SK-N-MC (cell line): ENCODE results near the gene BANP.
"Not testable (repeated sequence)": the region's sequence is repeated elsewhere in the genome, so short reads cannot be mapped to it uniquely, and the experiment has no call there.

Experiments used
- DNase-seq: peaks from one replicate; pipeline ENCODE4 v3.0.0-alpha.2; 2011; ENCODE audit warnings: low read depth, low spot score
- H3K27ac ChIP-seq: fragments of 200-600 bp; sonication (generic); 2 replicates; pipeline ENCODE4 v1.5.1; 2016; ENCODE audit warnings: mixed run types
- H3K36me3 ChIP-seq: fragments of 200-600 bp; sonication (generic); 2 replicates; pipeline ENCODE4 v1.6.1; 2017; ENCODE audit warnings: antibody characterized with exemption, low read length, mixed read lengths; ENCODE audit not compliant: insufficient read depth
- H3K4me3 ChIP-seq: fragments of 200-600 bp; sonication (generic); 2 replicates; pipeline ENCODE4 v1.5.1; 2016
- H3K9ac ChIP-seq: fragments of 200-600 bp; sonication (generic); 2 replicates; pipeline ENCODE4 v1.8.0; 2017; ENCODE audit warnings: mixed run types, mixed read lengths; ENCODE audit not compliant: insufficient read length
- H3K9me3 ChIP-seq: fragments of 200-600 bp; sonication (generic); 2 replicates; pipeline ENCODE4 v1.6.1; 2017; ENCODE audit warnings: low read depth, mild to moderate bottlenecking, antibody characterized with exemption, low read length, moderate library complexity, mixed read lengths
- EZH2 ChIP-seq: fragments of 200-600 bp; sonication (generic); IDR thresholded peaks from one replicate; pipeline ENCODE4 v1.6.1; 2017; ENCODE audit warnings: antibody characterized with exemption
- FOXP2 ChIP-seq: optimal IDR thresholded peaks from 2 replicates; pipeline ENCODE3; 2011; ENCODE audit warnings: mild to moderate bottlenecking, moderate library complexity; ENCODE audit not compliant: insufficient read depth; ENCODE audit errors: extremely low read length, control extremely low read depth
- POLR2AphosphoS5 ChIP-seq: IDR thresholded peaks from 2 replicates; pipeline ENCODE4 v1.6.1; 2012; ENCODE audit warnings: mild to moderate bottlenecking, low read depth, low read length, borderline replicate concordance

The BANP gene

DNA sequence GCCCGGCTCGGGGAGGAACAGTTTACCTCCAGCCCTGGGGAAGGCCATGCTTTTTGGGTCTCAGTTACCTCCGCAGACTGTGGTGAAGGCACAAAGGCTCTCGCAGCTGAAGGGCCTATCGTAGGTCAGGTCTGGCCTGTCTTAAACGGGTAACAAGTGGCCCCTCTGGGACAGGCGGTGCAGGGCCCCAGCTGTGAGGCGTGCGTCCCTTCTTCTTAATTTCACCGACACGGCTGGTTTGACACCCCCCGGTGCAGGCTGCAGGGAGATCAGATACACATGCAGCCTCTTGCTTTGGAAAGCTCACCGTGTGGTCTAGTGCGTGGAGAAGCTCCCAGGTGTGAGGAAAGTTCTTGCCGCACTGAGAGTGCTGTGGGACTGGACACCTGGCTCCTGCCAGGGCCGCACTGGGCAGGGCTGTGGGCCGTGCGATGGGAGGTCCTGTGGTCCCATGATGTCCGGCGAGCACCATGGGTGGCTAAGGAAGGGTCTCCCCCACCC is 162.4 kb downstream of the BANP start:
- Histone ChIP-seq H3K9me3 (no peaks in the 10 kb centered on the region), H3K36me3 (no peaks in the 10 kb centered on the region), H3K27ac (no peak overlapping the region), H3K9ac (no peak overlapping the region), H3K4me3 (no peak overlapping the region)
- TF ChIP-seq POLR2AphosphoS5 (no peak), EZH2 (no peak), FOXP2 (no peak)
- no peak for DNase-seq

DNA sequence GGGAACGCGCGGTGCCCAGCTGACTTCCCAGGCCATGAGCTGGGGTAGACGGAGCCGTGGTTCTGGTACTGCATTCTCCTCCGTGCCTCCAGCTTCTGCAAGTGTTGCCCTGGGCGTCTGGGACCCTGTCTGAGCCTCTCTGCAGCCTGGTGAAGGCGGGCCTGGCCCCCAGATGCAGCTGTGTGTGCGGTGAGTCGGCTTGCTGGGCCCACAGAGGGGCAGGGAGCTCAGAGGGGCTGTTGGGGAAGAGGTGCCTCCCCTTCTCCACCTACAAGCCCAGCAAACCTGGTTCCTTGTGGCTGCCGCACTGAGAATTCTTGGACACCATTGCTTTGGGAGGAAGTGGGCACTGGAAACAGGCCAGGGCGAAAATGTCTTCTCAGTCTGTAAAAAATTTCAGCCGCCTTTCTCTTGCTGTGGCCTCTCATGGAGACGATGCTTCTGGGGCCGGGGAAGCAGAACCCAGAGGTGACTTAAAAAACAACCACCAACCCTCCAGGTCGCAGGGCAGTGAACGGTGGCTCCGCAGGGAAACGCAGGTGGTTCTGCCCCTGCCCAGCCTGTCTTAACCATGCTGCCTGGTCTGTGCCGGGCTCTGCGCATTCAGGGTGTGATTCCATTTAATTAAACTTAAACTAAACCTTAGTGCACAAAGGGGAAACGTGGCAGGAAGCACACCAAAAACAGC is 163.5 kb downstream of the BANP start:
- H3K27ac ChIP-seq, H3K9me3 ChIP-seq, H3K9ac ChIP-seq, DNase-seq, H3K36me3 ChIP-seq, H3K4me3 ChIP-seq: not testable (repeated sequence)

DNA sequence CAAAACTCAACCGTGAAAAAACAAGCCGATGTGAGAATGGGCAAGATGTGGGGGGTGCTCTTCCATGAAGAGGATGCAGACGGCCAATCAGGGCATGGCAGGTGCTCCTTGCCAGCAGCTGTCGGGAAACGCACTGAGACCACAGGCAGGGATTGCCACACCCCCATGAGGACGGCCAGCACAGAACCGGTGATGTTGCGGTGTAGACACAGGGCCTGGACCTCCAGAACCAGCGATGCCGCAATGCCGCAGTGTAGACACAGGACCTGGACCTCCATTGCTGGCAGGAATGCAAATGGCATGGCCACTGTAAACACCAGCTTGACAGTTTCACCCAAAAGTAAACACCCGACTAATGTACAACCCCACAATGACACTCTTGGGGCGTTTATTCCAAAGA is 164.9 kb downstream of the BANP start:
- H3K27ac ChIP-seq = no peak overlapping the region
- H3K9me3 ChIP-seq = no peaks in the 10 kb centered on the region
- no peaks in the 10 kb centered on the region for H3K36me3 ChIP-seq
- DNase-seq = no peak
- TF ChIP-seq EZH2 (no peak), POLR2AphosphoS5 (no peak), FOXP2 (no peak)
- no peak overlapping the region for H3K4me3 ChIP-seq
- no peak overlapping the region for H3K9ac ChIP-seq

DNA sequence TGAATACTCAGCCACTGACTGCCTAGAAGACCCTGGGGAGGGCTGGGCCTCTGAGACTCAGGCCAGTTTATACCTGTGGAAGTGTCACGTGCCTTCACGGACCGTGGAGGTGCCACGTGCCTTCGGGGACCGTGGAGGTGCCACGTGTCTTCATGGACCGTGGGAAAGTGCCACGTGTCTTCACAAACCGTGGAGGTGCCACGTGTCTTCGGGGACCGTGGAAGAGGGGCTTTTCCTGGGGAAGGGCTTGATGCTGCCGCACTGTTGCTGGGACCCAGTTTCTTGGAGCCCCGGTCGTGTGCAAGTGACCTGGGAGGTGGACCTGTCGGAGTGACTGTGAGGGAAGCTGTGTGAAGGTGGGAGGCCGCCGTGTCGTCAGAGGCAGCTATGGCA is 166.2 kb downstream of the BANP start:
- DNase-seq = no peak
- Histone ChIP-seq H3K9ac (no peak overlapping the region), H3K9me3 (no peaks in the 10 kb centered on the region), H3K4me3 (no peak overlapping the region), H3K27ac (no peak overlapping the region), H3K36me3 (no peaks in the 10 kb centered on the region)
- TF ChIP-seq POLR2AphosphoS5 (no peak), FOXP2 (no peak), EZH2 (no peak)

DNA sequence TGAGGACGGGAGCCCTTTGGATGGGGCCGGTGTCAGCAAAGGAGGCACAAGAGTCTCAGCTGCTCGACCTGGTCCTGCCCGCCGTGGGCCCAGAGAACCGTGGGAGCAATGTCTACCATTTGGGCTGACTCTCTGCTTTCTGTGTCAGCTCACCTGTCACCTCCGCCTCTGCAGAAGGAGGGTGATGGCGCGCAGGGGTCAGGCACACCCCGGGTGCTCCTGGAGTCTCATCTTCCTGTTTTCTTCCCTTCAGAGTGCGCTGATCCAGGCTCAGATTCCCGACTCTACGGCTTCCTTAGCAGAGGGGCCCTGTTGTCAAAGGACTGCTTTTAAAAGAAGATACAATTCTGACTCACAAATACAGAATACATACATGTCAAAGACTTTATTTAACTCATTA is 167.1 kb downstream of the BANP start:
- Histone ChIP-seq H3K9me3 (no peaks in the 10 kb centered on the region), H3K9ac (no peak overlapping the region), H3K36me3 (no peaks in the 10 kb centered on the region), H3K27ac (no peak overlapping the region), H3K4me3 (no peak overlapping the region)
- DNase-seq = no peak
- TF ChIP-seq EZH2 (no peak), FOXP2 (no peak), POLR2AphosphoS5 (no peak)

DNA sequence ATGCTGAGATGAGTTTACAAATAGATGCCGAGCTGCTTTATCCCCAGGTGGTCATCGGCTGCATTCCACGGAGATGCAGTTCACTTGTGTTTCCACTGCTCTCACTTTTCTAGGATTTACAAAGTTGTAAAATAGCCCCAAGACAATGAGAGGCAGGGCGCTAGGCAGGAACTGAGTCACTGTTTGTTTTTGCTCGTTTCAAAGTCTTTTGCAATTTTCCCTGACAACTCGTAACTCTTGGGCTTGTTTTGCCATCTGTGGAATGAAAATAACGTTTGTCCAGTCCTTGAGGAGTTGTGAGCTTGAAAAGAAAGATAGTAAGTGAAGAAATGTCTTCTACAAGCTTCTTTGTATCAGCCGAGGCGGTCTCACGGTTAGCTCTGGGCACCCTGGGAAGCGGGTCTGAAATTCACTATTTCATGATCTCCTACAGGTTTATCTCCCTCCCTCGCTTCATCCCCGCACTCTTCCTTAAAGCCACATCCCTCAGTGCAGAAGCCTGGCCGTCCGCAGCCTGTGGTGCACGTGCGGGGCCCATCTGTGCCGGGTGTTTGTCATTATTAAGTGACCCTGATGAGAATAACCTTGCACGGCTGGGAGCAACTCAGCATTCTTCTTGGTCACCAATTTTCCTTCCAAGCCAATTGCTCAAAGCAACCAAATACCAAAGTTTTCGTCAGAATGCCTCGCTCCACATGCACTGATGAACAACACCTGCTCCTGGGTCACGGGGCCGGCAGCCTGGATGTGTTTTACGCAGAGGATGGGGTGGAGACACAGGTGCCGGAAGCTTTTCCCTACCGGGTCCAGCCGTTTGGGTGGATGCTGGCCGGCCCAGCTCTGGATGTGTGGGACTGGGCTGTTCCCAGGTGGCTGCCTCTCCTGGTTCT is 167.9 kb downstream of the BANP start:
- H3K4me3 ChIP-seq, H3K9me3 ChIP-seq, H3K36me3 ChIP-seq, H3K27ac ChIP-seq, H3K9ac ChIP-seq, DNase-seq: not testable (repeated sequence)

DNA sequence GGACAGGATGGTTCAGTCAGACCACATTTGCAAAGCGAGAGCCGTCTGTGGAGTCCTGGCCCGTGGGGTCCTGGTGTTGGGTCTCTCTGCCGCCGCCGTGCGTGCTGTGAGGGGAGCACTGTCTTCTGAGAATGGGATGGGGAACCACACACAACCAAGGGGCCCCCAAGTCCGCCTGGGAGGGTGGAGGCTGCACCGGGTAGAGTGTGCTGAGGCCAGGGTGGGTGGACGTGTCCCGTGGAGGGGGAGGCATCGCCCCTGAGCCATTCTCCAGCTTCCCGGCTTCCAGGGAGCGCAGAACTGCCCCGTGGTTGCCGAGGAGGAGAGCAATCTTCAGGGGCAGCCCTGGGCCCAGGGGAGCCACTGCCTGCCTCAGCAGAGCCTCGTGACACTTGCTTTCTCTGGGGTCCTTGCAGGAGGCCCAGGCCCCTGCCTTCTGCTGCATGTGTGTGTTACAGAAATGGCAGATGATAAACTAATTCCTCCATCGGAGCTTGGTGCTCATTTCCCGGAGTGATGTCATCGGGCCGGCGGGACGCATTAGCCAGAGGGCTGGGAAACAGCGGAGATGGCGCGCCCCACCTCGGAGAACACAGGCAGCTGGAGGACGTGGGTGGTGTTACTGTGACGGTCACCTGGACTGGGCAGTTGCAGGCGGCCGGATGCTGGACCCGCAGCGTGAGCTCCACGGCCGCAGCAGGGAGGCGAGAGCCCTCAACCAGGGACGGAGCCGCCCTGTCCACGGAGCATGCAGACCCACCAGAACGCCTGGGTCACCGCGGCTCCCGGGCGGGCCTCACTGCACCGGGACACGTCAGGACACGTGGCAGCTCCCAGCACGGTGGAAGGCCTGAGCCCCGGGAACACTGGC is 168.9 kb downstream of the BANP start:
- H3K36me3 ChIP-seq, H3K27ac ChIP-seq, H3K9ac ChIP-seq, H3K4me3 ChIP-seq, H3K9me3 ChIP-seq, DNase-seq: not testable (repeated sequence)

DNA sequence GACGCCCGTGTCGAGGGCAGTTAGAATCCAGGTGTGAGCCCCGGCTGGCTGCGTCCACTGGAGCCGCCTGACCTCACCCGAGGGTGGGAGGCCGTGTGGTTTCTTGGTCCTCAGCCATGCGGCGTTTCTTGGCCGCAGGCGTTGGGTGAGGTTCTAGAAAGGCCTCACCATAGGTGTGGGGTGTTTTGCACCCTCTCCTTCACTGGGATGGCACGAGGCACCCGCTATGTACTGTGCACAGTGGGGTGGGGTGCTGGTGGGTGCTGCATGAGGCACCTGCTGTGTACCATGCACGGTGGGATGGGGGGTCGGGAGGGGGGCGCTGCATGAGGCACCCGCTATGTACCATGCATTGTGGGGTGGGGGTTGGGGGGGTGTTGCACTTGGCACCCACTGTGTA is 169.6 kb downstream of the BANP start:
- Histone ChIP-seq H3K4me3 (no peak overlapping the region), H3K27ac (no peak overlapping the region), H3K36me3 (no peaks in the 10 kb centered on the region), H3K9me3 (no peaks in the 10 kb centered on the region), H3K9ac (no peak overlapping the region)
- TF ChIP-seq EZH2 (no peak), FOXP2 (no peak)
- DNase-seq = no peak

DNA sequence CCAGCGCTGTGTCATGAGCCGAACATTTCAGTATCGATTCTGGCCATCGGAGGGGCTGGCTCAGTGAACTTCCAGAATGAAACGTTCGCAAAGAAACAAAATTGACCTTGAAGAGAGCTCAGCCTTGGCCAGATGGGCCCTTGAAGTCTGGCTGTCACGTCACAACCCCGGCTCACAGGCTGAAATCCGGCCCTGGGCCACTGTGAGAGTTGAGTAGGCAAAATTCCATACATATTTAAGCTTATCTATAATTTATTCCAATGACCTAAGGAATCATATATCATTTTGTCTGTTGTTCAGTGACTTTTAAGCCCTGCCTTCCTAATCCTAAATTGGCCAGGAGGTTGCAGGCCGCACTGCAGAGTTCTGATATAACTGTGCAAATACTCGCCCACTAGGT is 170.2 kb downstream of the BANP start:
- H3K9ac ChIP-seq, DNase-seq, H3K36me3 ChIP-seq, H3K9me3 ChIP-seq, H3K27ac ChIP-seq, H3K4me3 ChIP-seq: not testable (repeated sequence)
